Gastrocnemius medialis (tissue), 4 donors: ENCODE results near the gene SSBP3.

Experiments used
- POLR2A ChIP-seq, 2 donors: fragments of 450-650 bp; IDR thresholded peaks; one replicate each; pipeline ENCODE4 v1.6.1; 2017; ENCODE audit warnings: antibody characterized with exemption in 2 of 2, mild to moderate bottlenecking in 2 of 2, moderate library complexity in 2 of 2
- TF ChIP-seq, protein P1 (sequence below), 5 experiments: fragments of 450-650 bp in 3 of 5; fragments of 200-600 bp in 2 of 5; sonication (generic) in 2 of 5; IDR thresholded peaks in 4 of 5; conservative IDR thresholded peaks in 1 of 5; 1 replicate in 4 of 5; 2 replicates in 1 of 5; pipeline ENCODE4 v1.5.1; 2016 to 2019; ENCODE audit warnings: antibody characterized with exemption in 5 of 5, mild to moderate bottlenecking in 3 of 5, moderate library complexity in 3 of 5

DNA sequence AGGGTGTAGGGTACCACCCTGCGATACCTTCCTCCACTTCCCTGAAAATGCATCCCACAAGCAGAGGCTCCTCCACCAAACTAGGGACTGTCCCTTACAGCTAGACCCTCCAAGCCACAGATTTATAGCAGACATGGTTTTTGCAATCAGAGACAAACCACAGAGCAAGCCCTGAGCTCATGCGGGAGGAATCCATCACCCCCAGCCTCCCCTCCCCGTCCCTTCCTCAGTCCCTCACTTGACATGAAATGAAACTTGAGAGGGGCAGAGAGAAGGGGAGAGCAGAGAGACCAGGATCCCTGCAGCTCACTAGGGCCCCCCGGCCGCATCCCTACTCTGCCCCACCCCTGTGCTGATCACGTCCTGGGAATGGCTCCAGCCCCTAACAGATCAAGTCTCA lies 111.3 kb downstream of the SSBP3 start:
- TF ChIP-seq, protein P1, sequence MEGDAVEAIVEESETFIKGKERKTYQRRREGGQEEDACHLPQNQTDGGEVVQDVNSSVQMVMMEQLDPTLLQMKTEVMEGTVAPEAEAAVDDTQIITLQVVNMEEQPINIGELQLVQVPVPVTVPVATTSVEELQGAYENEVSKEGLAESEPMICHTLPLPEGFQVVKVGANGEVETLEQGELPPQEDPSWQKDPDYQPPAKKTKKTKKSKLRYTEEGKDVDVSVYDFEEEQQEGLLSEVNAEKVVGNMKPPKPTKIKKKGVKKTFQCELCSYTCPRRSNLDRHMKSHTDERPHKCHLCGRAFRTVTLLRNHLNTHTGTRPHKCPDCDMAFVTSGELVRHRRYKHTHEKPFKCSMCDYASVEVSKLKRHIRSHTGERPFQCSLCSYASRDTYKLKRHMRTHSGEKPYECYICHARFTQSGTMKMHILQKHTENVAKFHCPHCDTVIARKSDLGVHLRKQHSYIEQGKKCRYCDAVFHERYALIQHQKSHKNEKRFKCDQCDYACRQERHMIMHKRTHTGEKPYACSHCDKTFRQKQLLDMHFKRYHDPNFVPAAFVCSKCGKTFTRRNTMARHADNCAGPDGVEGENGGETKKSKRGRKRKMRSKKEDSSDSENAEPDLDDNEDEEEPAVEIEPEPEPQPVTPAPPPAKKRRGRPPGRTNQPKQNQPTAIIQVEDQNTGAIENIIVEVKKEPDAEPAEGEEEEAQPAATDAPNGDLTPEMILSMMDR (IDR thresholded peaks at IDR 0.05 in 4 of 5, conservative IDR thresholded peaks at IDR 0.05 in 1 of 5), result no peak
- no peak for TF ChIP-seq POLR2A (IDR thresholded peaks at IDR 0.05)
